GM12873 (cell line): ENCODE results near the gene MBD3L3.
"Not testable (repeated sequence)": the region's sequence is repeated elsewhere in the genome, so short reads cannot be mapped to it uniquely, and the experiment has no call there.

Source experiments
- CTCF ChIP-seq: IDR thresholded peaks from 2 replicates; pipeline ENCODE4 v1.5.1; 2012; ENCODE audit warnings: low read depth, mild to moderate bottlenecking, moderate library complexity, low read length, control low read depth; ENCODE audit not compliant: insufficient read depth; ENCODE audit errors: missing control alignments

The MBD3L3 gene

GRCh38 chr19:7049021-7049420 lies 9.5 kb downstream of the MBD3L3 start, which contains the start of gene MBD3L2:
MBD3L2 (plus strand) TSS chr19:7049321; CDS start chr19:7049374, 53 bp downstream.
- TF ChIP-seq CTCF, result not testable (repeated sequence)

- not testable (repeated sequence) for TF ChIP-seq CTCF
Observed at GRCh38 chr19:7040079-7040478, 18.4 kb downstream of the MBD3L3 start, which contains the start of gene MBD3L4. MBD3L4 (minus strand) TSS chr19:7040179; CDS start chr19:7040144, 35 bp downstream.

GRCh38 chr19:7030278-7030677 lies 28.2 kb downstream of the MBD3L3 start, which contains the start of gene MBD3L5:
MBD3L5 (plus strand) TSS chr19:7030578; CDS start chr19:7030612, 34 bp downstream.
- not testable (repeated sequence) for TF ChIP-seq CTCF

- TF ChIP-seq CTCF, result not testable (repeated sequence)
Observed at GRCh38 chr19:7021331-7021730, 37.1 kb downstream of the MBD3L3 start, which contains the start of gene MBD3L2B. MBD3L2B (minus strand) TSS chr19:7021431; CDS start chr19:7021397, 34 bp downstream.

- no peak for TF ChIP-seq CTCF
Observed at GRCh38 chr19:7018828-7019227, 39.6 kb downstream of the MBD3L3 start.

GRCh38 chr19:7013678-7014077 lies 44.8 kb downstream of the MBD3L3 start:
- TF ChIP-seq CTCF, result no peak

- no peak for TF ChIP-seq CTCF
Observed at GRCh38 chr19:7010722-7011593, 47.5 kb downstream of the MBD3L3 start.
